ENCODE measurements around the gene THOC7. TPM values are rescaled to one million over a fixed set of nuclear protein-coding genes. Genes with fewer than 3 reads are reported as not detected.

The THOC7 gene
- 20.8 TPM for total RNA-seq

GRCh38 chr3:63863150-63864007 lies at the start of gene THOC7, which contains the start of gene ATXN7:
TSS of gene THOC7 (minus strand) at chr3:63863805. CDS start at chr3:63863790, 15 bp downstream.
TSS of gene ATXN7 (plus strand) at chr3:63863867. CDS start at chr3:63912599, 48,732 bp downstream.
- ATAC-seq = peak; percentile 87
- DNase-seq (ENCODE audit: low spot score) = peak; percentile 81

GRCh38 chr3:63912768-63913588 lies 49.4 kb upstream of the THOC7 start:
- ATAC-seq = peak; percentile 39

GRCh38 chr3:63911873-63912767 lies 48.5 kb upstream of the THOC7 start, which contains the start of gene SCAANT1:
TSS of gene SCAANT1 (minus strand) at chr3:63912383.
- peak; percentile 96 for DNase-seq (ENCODE audit: low spot score)
- peak; percentile 85 for ATAC-seq

More at GRCh38 chr3:63912768-63913588, 49.4 kb upstream of the THOC7 start:
- peak; percentile 77 for DNase-seq (ENCODE audit: low spot score)

GRCh38 chr3:63911509-63911872 lies 47.9 kb upstream of the THOC7 start:
- ATAC-seq (no peak), DNase-seq (ENCODE audit: low spot score) (no peak)

- ATAC-seq = no peak
- DNase-seq (ENCODE audit: low spot score) = no peak
Observed at GRCh38 chr3:63910891-63911290, 47.3 kb upstream of the THOC7 start.

GRCh38 chr3:63910001-63910400 lies 46.4 kb upstream of the THOC7 start:
- DNase-seq (ENCODE audit: low spot score) (no peak), ATAC-seq (no peak)

- ATAC-seq (no peak), DNase-seq (ENCODE audit: low spot score) (no peak)
Observed at GRCh38 chr3:63909431-63909830, 45.8 kb upstream of the THOC7 start.

- ATAC-seq = no peak
- no peak for DNase-seq (ENCODE audit: low spot score)
Observed at GRCh38 chr3:63908776-63909175, 45.2 kb upstream of the THOC7 start.

GRCh38 chr3:63908081-63908736 lies 44.6 kb upstream of the THOC7 start:
- DNase-seq (ENCODE audit: low spot score) = no peak
- ATAC-seq = no peak

GRCh38 chr3:63905731-63906620 lies 42.4 kb upstream of the THOC7 start:
- DNase-seq (ENCODE audit: low spot score) = no peak
- ATAC-seq = no peak

GRCh38 chr3:63900459-63900858 lies 36.9 kb upstream of the THOC7 start:
- DNase-seq (ENCODE audit: low spot score) = no peak
- no peak for ATAC-seq

- DNase-seq (ENCODE audit: low spot score) (no peak), ATAC-seq (no peak)
Observed at GRCh38 chr3:63900010-63900409, 36.4 kb upstream of the THOC7 start.

- DNase-seq (ENCODE audit: low spot score) (no peak), ATAC-seq (no peak)
Observed at GRCh38 chr3:63896332-63897030, 32.9 kb upstream of the THOC7 start.

GRCh38 chr3:63895422-63896189 lies 32.0 kb upstream of the THOC7 start:
- DNase-seq (ENCODE audit: low spot score) (no peak), ATAC-seq (no peak)

- DNase-seq (ENCODE audit: low spot score) (no peak), ATAC-seq (no peak)
Observed at GRCh38 chr3:63892773-63893352, 29.3 kb upstream of the THOC7 start.

GRCh38 chr3:63891518-63891917 lies 27.9 kb upstream of the THOC7 start:
- no peak for DNase-seq (ENCODE audit: low spot score)
- no peak for ATAC-seq

GRCh38 chr3:63886858-63887257 lies 23.3 kb upstream of the THOC7 start:
- DNase-seq (ENCODE audit: low spot score) (no peak), ATAC-seq (peak; percentile 88)
